SK-N-SH treated with all-trans-retinoic acid at 6 μM for 48 hours (cell line): Measurements from ENCODE around the gene NCBP2L.

Experiments
- ATAC-seq: fragments of 200-7000 bp; cut with Tn5 transposase; 3 replicates; pipeline ENCODE4 v1.9.1; 2020; ENCODE audit warnings: mild to moderate bottlenecking, moderate library complexity
- BACH2 ChIP-seq: fragments of 250-450 bp; sonication (Bioruptor Pico); IDR thresholded peaks from 2 replicates; pipeline ENCODE4 v1.9.0; 2021; ENCODE audit warnings: mild to moderate bottlenecking, borderline replicate concordance
- CSDC2 ChIP-seq: fragments of 250-450 bp; sonication (Bioruptor Pico); IDR thresholded peaks from 2 replicates; pipeline ENCODE4 v1.5.0; 2020; ENCODE audit warnings: mild to moderate bottlenecking, moderate library complexity
- CSRNP3 ChIP-seq: fragments of 250-450 bp; sonication (Bioruptor Pico); IDR thresholded peaks from 2 replicates; pipeline ENCODE4 v1.5.1; 2021; ENCODE audit warnings: mild to moderate bottlenecking, moderate library complexity
- ESRRG ChIP-seq: fragments of 250-450 bp; sonication (Bioruptor Pico); IDR thresholded peaks from 2 replicates; pipeline ENCODE4 v1.6.1; 2021; ENCODE audit warnings: mild to moderate bottlenecking
- GLIS3 ChIP-seq: fragments of 250-450 bp; sonication (Bioruptor Pico); IDR thresholded peaks from 2 replicates; pipeline ENCODE4 v1.5.0; 2020; ENCODE audit warnings: mild to moderate bottlenecking, moderate library complexity
- ISL1 ChIP-seq: fragments of 250-450 bp; sonication (Bioruptor Pico); IDR thresholded peaks from 2 replicates; pipeline ENCODE4 v2.1.2; 2022; ENCODE audit warnings: mild to moderate bottlenecking, moderate library complexity
- OSR1 ChIP-seq: fragments of 250-450 bp; sonication (Bioruptor Pico); IDR thresholded peaks from 2 replicates; pipeline ENCODE4 v1.8.0; 2022; ENCODE audit warnings: moderate library complexity, mild to moderate bottlenecking, inconsistent platforms
- PATZ1 ChIP-seq: fragments of 250-450 bp; sonication (Bioruptor Pico); IDR thresholded peaks from 2 replicates; pipeline ENCODE4 v1.8.0; 2020; ENCODE audit warnings: mild to moderate bottlenecking, moderate library complexity, borderline replicate concordance
- POU6F1 ChIP-seq: fragments of 250-450 bp; sonication (Bioruptor Pico); IDR thresholded peaks from 2 replicates; pipeline ENCODE4 v1.8.0; 2021; ENCODE audit warnings: low read depth, mild to moderate bottlenecking, moderate library complexity, borderline replicate concordance
- PPARA ChIP-seq: fragments of 250-450 bp; sonication (Bioruptor Pico); IDR thresholded peaks from 2 replicates; pipeline ENCODE4 v1.5.0; 2020; ENCODE audit warnings: mild to moderate bottlenecking, borderline replicate concordance
- RARB ChIP-seq: fragments of 250-450 bp; sonication (Bioruptor Pico); IDR thresholded peaks from 2 replicates; pipeline ENCODE4 v1.8.0; 2021; ENCODE audit warnings: mild to moderate bottlenecking, moderate library complexity
- SNAI2 ChIP-seq: fragments of 250-450 bp; sonication (Bioruptor Pico); IDR thresholded peaks from 2 replicates; pipeline ENCODE4 v1.5.0; 2020; ENCODE audit warnings: mild to moderate bottlenecking, moderate library complexity
- TCF4 ChIP-seq: fragments of 250-450 bp; sonication (Bioruptor Pico); IDR thresholded peaks from 2 replicates; pipeline ENCODE4 v1.8.0; 2021; ENCODE audit warnings: mild to moderate bottlenecking, moderate library complexity, borderline replicate concordance
- TOX ChIP-seq: fragments of 250-450 bp; sonication (Bioruptor Pico); IDR thresholded peaks from 2 replicates; pipeline ENCODE4 v1.8.0; 2021; ENCODE audit warnings: mild to moderate bottlenecking, moderate library complexity, borderline replicate concordance
- ZC3H10 ChIP-seq: fragments of 250-450 bp; sonication (Bioruptor Pico); IDR thresholded peaks from 2 replicates; pipeline ENCODE4 v1.5.1; 2021; ENCODE audit warnings: mild to moderate bottlenecking, moderate library complexity
- ZFP3 ChIP-seq: fragments of 250-450 bp; sonication (Bioruptor Pico); IDR thresholded peaks from 2 replicates; pipeline ENCODE4 v1.5.0; 2020; ENCODE audit warnings: mild to moderate bottlenecking, moderate library complexity
- ZFP30 ChIP-seq: fragments of 450-650 bp; formaldehyde crosslinking; IDR thresholded peaks from 2 replicates; pipeline ENCODE4 v1.5.0; 2022; ENCODE audit warnings: mild to moderate bottlenecking, moderate library complexity
- ZNF565 ChIP-seq: fragments of 450-650 bp; formaldehyde crosslinking; conservative IDR thresholded peaks from 2 replicates; pipeline ENCODE4 v1.5.0; 2020; ENCODE audit warnings: low read depth, mild to moderate bottlenecking, moderate library complexity
- ZNF70 ChIP-seq: fragments of 450-650 bp; formaldehyde crosslinking; IDR thresholded peaks from 2 replicates; pipeline ENCODE4 v1.5.0; 2020; ENCODE audit warnings: mild to moderate bottlenecking, moderate library complexity
- ZNF8 ChIP-seq: fragments of 450-650 bp; formaldehyde crosslinking; IDR thresholded peaks from 2 replicates; pipeline ENCODE4 v1.5.0; 2020; ENCODE audit warnings: mild to moderate bottlenecking, moderate library complexity
- TF ChIP-seq, protein P1 (sequence below): fragments of 250-450 bp; sonication (Bioruptor Pico); IDR thresholded peaks from 2 replicates; pipeline ENCODE4 v1.5.1; 2020; ENCODE audit warnings: low read depth, mild to moderate bottlenecking, moderate library complexity

Gene NCBP2L

DNA sequence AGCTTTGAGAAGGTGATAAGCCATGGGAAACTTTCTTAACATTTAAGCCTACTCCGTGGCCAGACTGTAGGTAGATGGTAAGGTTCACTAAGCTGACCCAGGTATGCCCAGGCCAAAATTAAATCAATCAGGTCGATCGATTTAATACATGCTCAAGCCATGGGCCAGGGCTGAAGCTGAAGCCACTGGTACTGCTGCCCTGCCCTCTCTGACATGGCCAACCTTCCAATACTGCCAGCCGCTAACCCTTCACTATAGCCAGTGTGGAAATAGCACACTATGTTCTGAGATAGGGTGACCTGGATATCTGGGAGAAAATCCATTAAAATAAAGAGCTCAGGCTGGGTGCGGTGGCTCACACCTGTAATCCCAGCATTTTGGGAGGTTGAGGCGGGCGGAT lies 33.5 kb upstream of the NCBP2L start (continued):
- TF ChIP-seq CSRNP3 (CRISPR knock-in tag) (no peak), ZFP30 (CRISPR knock-in tag) (no peak), ZC3H10 (CRISPR knock-in tag) (no peak), PPARA (CRISPR knock-in tag) (no peak), ZNF565 (CRISPR knock-in tag) (no peak), ZNF70 (CRISPR knock-in tag) (no peak), ISL1 (no peak), ESRRG (CRISPR knock-in tag) (no peak), ZNF8 (CRISPR knock-in tag) (no peak)
- TF ChIP-seq, all 23 proteins: peak for 0

GRCh38 chrX:107744868-107745267 lies 32.7 kb upstream of the NCBP2L start:
- no peak for ATAC-seq
- no peak for TF ChIP-seq ZNF70 (CRISPR knock-in tag)
- no peak for TF ChIP-seq ZFP3
- no peak for TF ChIP-seq GLIS3 (CRISPR knock-in tag)
- TF ChIP-seq, protein P1, sequence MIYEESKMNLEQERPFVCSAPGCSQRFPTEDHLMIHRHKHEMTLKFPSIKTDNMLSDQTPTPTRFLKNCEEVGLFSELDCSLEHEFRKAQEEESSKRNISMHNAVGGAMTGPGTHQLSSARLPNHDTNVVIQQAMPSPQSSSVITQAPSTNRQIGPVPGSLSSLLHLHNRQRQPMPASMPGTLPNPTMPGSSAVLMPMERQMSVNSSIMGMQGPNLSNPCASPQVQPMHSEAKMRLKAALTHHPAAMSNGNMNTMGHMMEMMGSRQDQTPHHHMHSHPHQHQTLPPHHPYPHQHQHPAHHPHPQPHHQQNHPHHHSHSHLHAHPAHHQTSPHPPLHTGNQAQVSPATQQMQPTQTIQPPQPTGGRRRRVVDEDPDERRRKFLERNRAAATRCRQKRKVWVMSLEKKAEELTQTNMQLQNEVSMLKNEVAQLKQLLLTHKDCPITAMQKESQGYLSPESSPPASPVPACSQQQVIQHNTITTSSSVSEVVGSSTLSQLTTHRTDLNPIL (CRISPR knock-in tag) = no peak
- no peak for TF ChIP-seq ESRRG (CRISPR knock-in tag)

DNA sequence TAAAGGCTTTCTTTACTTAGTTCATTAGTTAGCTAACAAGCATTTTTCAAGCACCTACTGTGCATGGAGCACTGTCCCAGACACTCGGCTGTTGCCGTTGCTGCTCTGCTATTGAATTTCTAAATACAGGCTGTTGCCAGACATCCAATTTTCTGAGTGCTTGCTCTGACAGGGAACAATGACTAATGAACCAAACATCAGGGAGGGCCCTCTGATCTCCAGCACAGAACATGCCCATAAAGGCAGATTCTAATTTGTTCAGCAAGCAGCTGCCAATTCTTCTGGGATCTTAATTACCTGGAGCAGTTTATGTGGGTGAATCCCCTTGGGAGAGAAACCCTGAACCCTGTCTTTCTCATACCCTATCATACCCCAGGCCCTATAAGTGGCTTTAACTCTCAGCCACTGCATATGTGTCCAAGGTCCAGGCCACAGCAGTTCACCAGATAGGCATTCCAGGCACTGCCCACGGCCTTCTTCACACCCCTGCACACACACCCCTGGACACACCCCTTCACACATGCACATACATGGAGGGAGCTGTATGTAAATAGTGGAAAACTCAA lies 29.9 kb upstream of the NCBP2L start:
- TF ChIP-seq, protein P1 (CRISPR knock-in tag) = no peak
- TF ChIP-seq ZNF8 (CRISPR knock-in tag) = no peak
- no peak for TF ChIP-seq RARB (CRISPR knock-in tag)
- no peak for TF ChIP-seq TOX
- TF ChIP-seq TCF4 (CRISPR knock-in tag) = no peak
- no peak for TF ChIP-seq BACH2 (CRISPR knock-in tag)
- TF ChIP-seq PATZ1 (CRISPR knock-in tag) = no peak
- no peak for TF ChIP-seq POU6F1
- no peak for TF ChIP-seq GLIS3 (CRISPR knock-in tag)
- TF ChIP-seq OSR1 (CRISPR knock-in tag) = no peak
- TF ChIP-seq ZFP30 (CRISPR knock-in tag) = no peak
- TF ChIP-seq ESRRG (CRISPR knock-in tag) = no peak
- no peak for TF ChIP-seq SNAI2 (CRISPR knock-in tag)
- no peak for TF ChIP-seq ZNF70 (CRISPR knock-in tag)
- TF ChIP-seq CSDC2 (CRISPR knock-in tag) = no peak
- no peak for TF ChIP-seq PPARA (CRISPR knock-in tag)
- no peak for TF ChIP-seq CSRNP3 (CRISPR knock-in tag)
- ATAC-seq = peak; percentile 87
